HG03565 (cell line): ENCODE data around the gene ZNF177.

Experiments
- ATAC-seq: cut with Tn5 transposase; IDR thresholded peaks from one replicate; pipeline ENCODE4 v1.9.1; 2021; ENCODE audit warnings: mild to moderate bottlenecking, moderate library complexity; ENCODE audit not compliant: unreplicated experiment

Gene ZNF177

DNA sequence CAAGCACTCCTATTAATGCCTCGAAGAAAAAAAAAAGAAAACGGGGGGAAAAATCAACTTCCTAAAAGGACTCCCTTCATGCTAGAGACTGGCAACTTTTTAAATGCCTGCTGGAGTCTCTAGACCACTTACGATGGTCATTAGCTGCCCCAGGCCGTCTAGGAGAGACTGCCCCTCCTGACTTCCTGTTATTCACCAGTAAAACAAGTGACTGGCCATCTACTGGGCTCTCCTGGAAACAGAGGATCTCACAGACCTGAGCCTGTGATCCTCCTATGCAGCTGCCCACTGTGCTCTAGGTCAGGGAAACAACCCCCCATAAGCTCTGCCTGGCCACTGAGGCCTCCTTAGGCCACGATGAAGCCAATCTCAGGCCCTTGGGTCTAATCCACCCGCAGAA, 65.1 kb downstream of the ZNF177 start:
- ATAC-seq = no peak

DNA sequence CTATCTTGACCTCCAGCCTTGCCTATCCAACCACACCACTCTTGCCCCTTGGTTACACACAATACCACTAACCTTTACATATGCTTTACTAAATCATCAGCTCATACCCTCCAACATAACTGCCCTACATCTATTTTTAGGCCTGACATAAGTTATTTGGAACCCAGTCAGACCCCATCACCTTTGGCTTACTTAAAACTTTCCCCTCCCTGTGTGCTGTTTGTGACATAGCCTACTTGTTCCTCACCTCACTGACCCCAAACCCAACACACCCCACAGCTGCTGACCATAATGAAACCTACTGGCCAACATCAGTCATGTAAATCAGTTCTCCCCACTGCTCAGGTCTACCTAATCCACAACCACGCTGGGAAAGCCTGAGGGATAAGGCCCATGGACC, 67.6 kb downstream of the ZNF177 start:
- ATAC-seq = no peak

DNA sequence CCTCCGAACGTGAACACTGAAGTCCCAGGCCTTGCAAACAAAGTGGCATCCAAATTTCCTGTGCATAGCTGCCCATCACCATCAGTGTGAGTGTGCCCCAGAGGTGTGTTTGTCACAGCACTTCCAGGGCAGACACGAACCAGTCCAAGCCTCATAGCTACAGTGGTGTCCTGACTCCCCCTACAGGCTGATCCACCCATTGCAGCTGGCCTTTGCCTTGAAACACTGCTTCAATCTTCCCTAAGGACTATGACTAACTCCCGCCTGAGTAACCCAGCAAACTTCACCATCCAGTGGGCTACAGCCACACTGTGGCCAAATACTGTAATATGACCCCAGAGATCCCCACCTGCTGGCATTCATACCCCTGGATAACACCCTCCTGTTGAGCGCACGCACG, 68.7 kb downstream of the ZNF177 start:
- ATAC-seq = no peak
